GM18508 (cell line): ENCODE results near the gene TBCD.

Experiments
- ATAC-seq: cut with Tn5 transposase; IDR thresholded peaks from one replicate; pipeline ENCODE4 v1.9.1; 2021; ENCODE audit warnings: moderate number of reproducible peaks; ENCODE audit not compliant: insufficient read depth, unreplicated experiment

The TBCD gene

GRCh38 chr17:82911822-82912221, 160.0 kb downstream of the TBCD start:
- ATAC-seq, result no peak

GRCh38 chr17:82912484-82913089, 160.7 kb downstream of the TBCD start:
- ATAC-seq, result no peak

GRCh38 chr17:82913304-82914043, 161.6 kb downstream of the TBCD start:
- no peak for ATAC-seq

GRCh38 chr17:82914375-82914774, 162.5 kb downstream of the TBCD start:
- no peak for ATAC-seq

GRCh38 chr17:82915010-82915756, 163.3 kb downstream of the TBCD start:
- ATAC-seq, result no peak

- ATAC-seq, result no peak
Observed at GRCh38 chr17:82915757-82916027, 163.8 kb downstream of the TBCD start.

- no peak for ATAC-seq
Observed at GRCh38 chr17:82917699-82918345, 166.0 kb downstream of the TBCD start.

- ATAC-seq, result no peak
Observed at GRCh38 chr17:82918508-82918907, 166.6 kb downstream of the TBCD start.

GRCh38 chr17:82920150-82920549, 168.3 kb downstream of the TBCD start:
- no peak for ATAC-seq

- no peak for ATAC-seq
Observed at GRCh38 chr17:82920715-82921114, 168.8 kb downstream of the TBCD start.

- no peak for ATAC-seq
Observed at GRCh38 chr17:82921426-82921825, 169.6 kb downstream of the TBCD start.

- no peak for ATAC-seq
Observed at GRCh38 chr17:82922646-82923045, 170.8 kb downstream of the TBCD start.

GRCh38 chr17:82923366-82924113, 171.7 kb downstream of the TBCD start:
- no peak for ATAC-seq

GRCh38 chr17:82924214-82924613, 172.3 kb downstream of the TBCD start:
- ATAC-seq, result no peak

- no peak for ATAC-seq
Observed at GRCh38 chr17:82924812-82925211, 172.9 kb downstream of the TBCD start.

- no peak for ATAC-seq
Observed at GRCh38 chr17:82925336-82925735, 173.5 kb downstream of the TBCD start.

GRCh38 chr17:82926081-82926480, 174.2 kb downstream of the TBCD start:
- no peak for ATAC-seq

GRCh38 chr17:82926716-82927115, 174.9 kb downstream of the TBCD start:
- ATAC-seq, result no peak

- ATAC-seq, result no peak
Observed at GRCh38 chr17:82927311-82927660, 175.4 kb downstream of the TBCD start.
